ENCODE data around the gene NEK7.

NEK7 gene

GRCh38 chr1:198361237-198361767 is 204.5 kb downstream of the NEK7 start:
- no peak for DNase-seq

- peak in 1 of 5 donors; percentile 72 for DNase-seq
Observed at GRCh38 chr1:198363625-198364151, 206.9 kb downstream of the NEK7 start.

- DNase-seq, result no peak
Observed at GRCh38 chr1:198364471-198364870, 207.7 kb downstream of the NEK7 start.

- DNase-seq, result no peak
Observed at GRCh38 chr1:198367296-198367695, 210.5 kb downstream of the NEK7 start.

- no peak for DNase-seq
Observed at GRCh38 chr1:198370996-198371395, 214.2 kb downstream of the NEK7 start.

Data from T-helper 1 cell (primary cell).